ACHN (cell line): ENCODE data around the gene PANK4.

Experiments used
- DNase-seq: peaks from one replicate; pipeline ENCODE4 v3.0.0-alpha.2; 2015
- in situ Hi-C: cut with HindIII; loops from 2 replicates; pipeline ENCODE4 v1.10.0; 2017; ENCODE audit warnings: low sequenced_read_pairs, low pct_ligation_motif_present, low pct_unique_long_range_greater_than_20kb

Gene PANK4

DNA sequence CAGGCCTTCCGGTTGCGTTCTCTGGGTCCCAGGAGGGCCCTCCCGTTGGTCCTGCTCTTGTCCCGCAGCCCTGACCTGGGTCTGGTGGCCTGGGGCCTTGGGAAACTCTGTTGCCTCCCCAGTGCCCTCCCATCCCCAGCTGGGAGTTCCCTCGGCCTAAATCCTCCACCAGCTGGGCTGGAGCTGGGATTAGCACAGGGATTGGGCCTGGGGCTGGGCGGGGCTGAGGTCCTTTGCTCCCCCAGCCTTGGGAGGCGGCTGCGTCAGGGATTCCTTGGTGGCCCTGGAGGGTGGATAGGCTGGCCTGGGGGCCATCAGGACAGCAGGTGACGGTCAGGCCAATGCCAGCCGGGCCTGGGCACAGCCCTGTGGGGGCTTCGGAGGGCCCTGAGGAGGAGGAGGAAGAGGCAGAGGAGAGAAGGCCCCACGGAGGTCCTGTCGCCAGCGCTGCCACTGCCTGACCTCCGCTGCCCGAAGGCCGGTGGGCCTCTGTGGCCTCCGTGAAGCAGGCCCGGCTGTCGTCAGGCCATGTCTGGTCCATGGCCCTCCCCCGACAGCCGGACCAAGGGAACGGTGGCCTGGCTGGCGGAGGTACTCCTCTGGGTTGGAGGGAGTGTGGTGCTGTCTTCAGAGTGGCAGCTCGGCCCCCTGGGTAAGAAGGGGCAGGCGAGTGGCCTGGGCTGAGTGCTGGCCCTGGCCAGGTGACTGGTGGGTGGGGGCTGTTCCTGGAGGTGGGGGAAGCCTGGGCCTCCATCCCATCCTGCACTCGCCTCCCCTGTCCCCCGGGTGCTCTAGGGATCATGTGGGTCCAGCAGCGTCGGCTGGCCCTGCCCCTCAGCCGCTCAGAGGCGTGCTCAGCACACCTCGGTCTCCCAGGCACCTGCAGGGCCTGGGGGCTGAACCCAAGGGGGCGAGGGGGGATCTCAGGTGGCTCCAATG lies 50.1 kb downstream of the PANK4 start, which contains the start of gene PLCH2:
PLCH2 (plus strand) TSS at position 229 of the 939 bp plus-strand sequence; CDS start at position 529, 300 bp downstream.
- no peak for DNase-seq
- in situ Hi-C loops: no loop called here

DNA sequence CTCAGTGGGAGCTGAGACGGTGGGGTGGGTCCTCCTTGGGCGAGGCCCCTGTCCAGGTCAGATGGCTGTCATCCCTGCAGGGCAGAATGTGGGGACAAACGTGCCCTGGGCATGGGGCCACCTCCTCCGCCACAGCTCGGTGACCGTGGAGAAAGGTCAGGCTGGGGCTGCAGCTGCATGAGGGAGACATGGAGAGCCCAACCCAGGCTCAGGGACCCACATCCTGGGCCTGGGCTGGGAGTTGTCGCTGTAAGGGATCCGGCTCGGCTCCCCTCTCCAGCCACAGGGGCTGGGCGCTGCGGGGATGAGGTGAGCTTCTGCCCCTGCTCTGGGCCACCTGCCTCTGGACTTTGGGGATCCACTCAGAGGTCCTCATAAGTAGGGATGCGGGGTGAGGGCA lies 50.8 kb downstream of the PANK4 start:
- in situ Hi-C loops: no loop called here
- DNase-seq: no peak

DNA sequence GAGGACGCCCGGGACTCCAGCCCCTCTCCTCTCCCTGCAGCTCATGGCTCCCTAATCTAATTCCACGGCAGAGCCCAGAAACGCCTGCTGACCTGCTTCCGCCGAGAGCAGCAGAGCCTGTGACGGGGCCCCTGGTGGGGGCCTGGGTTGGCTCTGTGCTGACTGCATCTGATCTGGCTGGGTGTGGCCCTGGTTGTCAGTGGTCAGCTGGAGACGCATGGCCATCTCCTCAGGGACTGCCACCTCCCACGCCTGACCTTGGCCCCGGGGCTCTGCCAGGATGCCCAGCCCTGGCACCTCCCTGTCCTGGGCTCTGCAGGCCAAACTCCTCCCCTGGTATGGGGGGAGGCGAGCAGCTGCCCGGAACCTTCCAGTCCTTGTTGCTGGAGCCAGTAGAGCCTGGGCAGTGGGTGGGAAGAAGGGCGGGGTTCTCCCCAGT lies 51.4 kb downstream of the PANK4 start:
- no peak for DNase-seq
- in situ Hi-C loops: no loop called here

DNA sequence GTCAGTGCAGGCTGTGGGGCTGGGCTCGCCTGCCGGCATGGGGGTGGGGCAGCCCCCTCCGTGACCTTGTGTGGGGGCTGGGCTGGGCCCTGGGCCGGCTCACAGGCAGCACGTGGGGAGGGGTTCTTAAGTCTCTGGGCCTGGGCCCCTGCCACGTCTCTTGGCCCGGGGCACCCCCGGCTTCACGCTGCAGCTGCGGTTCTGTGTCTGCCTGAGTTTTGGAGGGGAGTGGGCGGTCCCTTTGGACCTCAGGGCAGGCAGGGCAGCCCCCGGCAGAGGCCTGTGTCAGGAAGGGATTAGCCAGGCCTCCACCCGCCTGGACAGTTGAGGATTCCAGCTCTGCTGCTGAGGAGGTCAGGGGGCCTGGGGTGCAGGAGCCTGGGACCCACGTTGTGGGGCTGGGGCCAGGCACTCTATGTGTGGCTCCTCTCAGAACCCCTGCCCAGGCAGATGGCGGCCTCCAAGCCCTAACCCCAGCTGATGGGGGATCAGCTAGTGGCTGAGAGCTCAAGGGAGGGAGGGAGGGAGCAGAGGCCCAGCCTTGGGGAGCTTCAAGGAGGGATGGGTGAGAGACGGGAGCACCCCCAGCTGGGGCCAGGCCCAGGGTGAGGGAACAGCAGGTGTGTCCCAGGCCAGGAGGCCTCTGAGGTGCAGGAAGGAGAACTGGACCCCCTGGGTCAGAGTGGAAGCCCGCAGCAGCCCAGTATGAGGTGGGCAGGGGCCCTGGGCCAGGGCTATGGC lies 52.1 kb downstream of the PANK4 start:
- DNase-seq: no peak
- in situ Hi-C loops: no loop called here

DNA sequence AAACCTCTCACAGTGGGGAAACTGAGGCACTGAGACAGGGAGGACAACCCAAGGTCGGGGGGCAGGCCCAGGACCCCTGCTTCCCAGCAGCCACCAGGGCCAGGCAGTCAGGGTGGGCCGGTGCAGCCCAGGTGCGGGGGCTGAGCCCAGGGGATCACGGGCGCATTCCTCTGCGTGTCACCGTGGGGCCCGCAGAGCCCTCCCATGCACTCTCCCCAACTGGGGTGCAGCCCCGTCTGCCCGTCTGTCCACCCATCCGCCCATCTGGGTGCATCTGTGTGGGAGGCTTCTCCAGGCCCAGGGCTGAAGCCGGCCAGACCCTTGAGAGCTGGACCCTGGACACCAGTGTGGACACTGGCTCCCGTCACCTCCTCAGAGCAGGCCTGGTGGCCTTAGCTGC lies 53.2 kb downstream of the PANK4 start:
- in situ Hi-C loops: no loop called here
- DNase-seq: no peak

DNA sequence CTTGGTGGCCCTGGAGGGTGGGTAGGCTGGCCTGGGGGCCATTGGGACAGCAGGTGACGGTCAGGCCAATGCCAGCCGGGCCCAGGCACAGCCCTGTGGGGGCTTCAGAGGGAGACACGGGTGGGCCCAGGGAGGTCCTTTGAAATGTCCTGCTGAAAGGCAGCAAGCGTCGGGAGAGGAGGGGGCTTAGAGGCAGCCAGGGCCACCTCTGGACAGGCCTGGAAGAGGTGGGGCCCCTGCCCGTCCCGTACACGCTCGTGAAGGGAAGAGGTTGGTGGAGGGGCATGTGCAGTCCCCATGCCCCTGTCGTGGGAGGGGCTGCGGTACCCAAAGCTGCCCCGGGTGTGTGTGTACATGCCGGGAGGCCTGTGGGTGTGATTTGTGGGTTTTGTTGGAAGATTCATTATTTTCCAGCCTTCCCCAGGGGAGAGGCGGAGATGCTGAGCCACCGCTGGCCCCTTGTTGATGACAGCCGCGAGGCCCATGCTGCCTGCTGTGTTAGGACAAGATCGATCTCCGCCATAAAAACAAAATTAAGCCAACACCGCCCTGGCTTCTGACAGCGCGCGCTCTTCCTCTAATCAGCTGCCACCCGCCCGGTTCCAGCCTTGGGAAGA lies 53.7 kb downstream of the PANK4 start:
- in situ Hi-C loops: no loop called here
- DNase-seq: no peak

DNA sequence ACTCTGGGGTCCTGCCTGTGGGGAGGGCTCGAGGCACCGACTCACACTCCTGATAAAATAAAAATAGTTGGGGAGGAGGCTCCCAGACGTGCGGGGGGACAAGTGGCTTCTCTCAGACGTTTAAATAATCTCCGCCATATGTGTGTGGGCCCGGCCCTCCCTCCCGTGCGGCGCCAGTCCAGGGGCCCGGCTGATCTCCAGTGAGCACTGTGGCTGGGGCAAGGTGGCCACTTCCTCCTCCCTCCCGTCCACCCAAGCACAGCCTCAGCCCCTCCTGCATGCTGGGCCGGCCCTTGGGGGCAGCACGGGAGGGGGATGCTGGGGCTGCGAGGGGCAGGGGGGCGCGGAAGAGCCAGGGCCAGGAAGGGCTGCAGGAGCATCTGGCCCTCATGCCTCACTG lies 54.3 kb downstream of the PANK4 start:
- in situ Hi-C loops: no loop called here
- no peak for DNase-seq

DNA sequence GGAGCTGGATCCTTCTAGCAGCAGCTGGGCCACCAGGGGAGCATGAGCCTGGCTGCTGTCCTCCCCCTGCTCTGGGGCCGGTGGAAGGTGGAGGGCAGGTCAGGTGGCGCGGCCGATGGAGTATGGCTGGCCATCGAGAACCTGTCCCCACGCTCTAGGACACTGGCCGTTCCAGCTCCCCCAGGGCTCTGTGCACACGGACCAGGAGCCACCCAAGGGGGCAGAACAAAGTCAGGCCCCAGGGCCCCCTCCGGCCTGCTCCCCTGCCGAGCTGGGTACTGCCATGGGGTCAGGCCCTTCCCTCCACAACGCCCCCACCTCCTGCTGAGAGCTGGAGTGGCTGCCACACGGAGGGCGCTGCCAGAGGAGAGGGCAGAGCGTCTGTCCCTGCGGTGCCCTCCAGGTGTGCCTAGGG lies 54.8 kb downstream of the PANK4 start:
- DNase-seq: no peak
- in situ Hi-C loops: no loop called here

DNA sequence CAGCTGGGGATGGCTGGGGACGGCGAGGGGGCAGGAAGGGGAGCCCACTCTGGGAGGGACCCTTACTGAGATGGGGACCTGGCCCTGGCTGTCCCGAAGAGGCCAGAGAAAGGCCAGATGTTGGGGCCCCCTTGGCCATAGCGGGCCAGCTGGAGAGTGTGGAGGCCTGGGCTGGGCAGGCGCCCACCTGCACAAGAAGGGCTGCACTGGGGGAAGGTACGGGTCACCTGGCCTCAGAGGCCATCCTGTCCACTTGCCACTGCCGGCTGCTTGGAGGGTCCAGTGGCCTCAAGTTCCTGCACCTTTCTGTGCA lies 55.3 kb downstream of the PANK4 start:
- in situ Hi-C loops: no loop called here
- DNase-seq: no peak

DNA sequence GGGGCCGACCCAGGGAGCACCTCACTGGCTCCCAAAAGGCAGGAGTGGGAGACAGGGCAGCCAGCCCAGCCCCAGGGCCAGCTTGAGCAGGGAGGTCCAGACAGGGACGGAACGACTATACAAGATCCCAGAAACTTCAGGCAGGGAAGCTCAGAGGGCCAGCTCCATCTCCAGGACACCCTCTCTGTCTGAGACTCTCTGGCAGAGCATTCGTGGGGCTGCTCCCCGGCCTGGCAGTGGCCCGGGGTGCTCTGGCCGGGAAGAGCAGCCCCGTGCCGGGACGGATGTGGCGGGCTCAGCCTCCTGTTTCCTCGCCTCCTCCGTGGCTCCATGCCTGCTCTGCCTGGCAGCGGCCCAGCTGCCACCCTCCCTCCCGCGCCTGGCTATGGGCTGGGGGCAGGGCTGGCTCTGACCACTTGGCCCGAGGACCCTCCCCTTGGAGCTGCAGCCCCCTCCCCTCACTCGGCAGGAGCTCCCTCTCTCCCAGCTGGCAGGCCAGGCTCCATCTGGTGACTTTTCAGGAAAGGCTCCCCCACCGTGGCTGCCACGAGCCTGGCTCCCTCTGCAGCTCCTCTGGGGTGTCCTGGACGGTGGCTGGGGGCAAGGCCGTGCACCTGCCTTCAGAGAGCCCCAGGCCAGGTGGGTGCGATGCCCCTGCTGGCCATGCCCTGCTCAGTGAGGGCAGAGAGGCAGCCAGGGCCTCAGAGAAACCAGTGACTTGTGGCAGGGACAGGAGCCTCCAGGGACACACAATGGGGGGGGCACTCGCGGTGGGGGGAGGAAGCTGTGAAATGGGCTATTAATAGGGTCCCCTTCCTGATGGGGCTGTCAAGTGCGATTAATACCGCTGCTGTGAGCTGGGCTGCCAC lies 55.9 kb downstream of the PANK4 start:
- DNase-seq: no peak

DNA sequence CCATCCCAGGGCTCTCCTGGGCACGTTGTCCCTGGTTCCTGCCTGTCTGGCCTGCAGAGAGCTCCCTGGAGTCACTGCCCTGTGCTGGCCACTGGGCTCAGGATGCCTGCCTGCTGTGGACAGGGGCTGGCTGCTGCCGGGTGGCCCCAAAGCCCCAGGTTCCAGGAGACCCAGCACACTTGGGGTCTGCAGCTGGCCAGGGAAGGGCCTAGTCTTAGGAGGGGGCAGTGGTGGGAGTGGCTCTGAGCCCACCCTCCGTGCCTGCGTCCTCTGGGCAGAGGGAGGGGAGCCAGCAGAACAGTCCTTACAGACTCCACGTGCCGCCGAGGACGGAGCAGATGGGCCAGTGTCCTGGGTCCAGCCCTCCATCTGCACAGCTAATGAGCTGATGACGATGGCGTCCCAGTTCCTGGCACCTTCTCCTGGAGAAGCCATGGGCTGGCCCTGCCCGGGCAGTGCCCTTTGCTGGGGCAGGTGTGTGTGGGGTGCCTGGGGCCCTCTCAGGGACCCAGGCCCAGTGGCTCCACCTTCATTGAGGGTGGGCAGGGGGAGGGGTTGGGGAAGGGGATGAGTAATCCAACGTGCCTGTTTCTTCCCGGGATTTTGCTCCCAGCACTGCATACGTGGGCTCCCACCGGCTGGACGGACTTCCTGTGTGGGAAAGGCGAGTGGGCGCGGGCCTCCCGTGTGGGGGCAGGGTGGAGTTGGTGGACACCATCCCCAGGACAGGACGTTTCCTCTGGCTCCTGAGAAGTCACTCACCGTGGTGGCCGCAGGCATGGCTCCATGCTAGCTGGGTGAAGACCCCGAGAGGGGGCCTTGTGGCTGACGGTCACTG lies 57.1 kb downstream of the PANK4 start:
- DNase-seq: no peak
- in situ Hi-C loops: no loop called here

More for the DNA sequence above, 55.9 kb downstream of the PANK4 start:
- in situ Hi-C loops: no loop called here

DNA sequence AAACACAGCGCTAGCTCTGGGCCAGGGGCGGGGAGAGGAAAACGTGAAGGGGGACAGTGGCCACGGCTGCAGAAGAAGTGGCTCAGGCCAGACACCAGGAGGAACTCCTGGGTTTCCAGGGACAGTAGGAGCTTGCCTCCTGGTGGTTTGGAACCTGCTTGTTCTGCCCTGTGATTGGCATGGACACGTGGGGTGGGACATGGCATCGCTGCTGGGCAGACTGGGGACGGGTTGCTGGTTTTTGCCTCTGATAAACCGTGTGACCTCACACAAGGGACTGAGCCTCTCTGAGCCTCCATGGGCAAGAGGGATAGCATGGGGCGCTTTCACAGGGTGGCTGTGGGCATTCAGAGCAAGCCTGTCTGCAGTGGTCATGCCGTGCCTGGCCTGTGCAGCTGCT lies 57.9 kb downstream of the PANK4 start:
- in situ Hi-C loops: no loop called here

DNA sequence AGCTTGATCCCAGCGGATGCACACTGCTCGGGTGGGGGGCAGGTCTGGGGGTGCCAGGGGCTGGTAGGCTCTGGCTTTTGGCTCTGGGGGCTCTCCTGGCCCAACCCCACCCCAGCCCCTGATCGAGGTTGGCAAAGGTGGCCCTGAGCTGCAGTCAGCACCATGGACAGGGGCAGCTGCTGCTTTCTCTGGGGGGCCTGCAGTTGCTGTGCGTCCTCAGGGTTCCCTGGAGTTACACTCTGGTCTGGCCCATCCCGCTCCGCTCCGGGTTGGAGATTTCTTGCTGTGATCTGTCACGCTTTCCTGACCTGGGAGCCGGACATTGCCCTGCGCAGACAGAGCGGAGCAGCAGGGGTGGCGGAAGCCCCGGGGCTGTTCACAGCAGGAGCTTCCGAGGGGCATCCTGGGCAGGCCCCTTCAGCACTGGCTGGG lies 58.3 kb downstream of the PANK4 start:
- in situ Hi-C loops: no loop called here
- DNase-seq: peak; percentile 35

More for the DNA sequence above, 57.9 kb downstream of the PANK4 start:
- no peak for DNase-seq

DNA sequence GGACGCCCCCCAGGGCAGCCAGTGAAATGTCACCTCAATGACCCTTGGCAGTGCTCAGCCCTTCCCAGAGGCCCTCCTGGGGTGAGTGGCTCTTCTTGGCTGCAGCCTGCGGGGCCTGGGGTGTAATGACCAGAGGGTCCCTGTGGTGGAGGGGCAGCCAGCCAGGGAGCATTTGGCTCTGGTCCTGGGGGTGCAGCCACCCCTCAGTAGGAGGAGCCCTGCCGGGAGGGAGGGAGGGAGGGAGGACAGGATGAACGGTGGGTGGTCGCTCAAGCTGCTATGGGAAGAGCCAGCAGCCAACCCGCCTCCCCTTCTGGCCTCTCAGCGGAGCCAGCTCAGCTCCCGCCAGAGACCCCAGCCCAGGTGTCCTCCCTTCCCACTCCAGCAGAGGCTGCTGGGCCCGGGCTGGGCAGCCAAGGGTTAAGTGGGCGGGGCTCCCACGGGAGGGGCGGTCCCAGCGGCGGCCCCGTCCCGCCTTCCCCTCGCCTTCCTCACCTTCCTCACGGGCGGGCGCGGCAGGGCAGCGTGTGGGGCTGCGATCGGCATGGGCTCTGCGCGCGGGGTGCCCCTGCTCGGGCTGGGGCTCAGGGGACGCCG lies 59.3 kb downstream of the PANK4 start:
- DNase-seq: no peak
- in situ Hi-C loops: no loop called here

DNA sequence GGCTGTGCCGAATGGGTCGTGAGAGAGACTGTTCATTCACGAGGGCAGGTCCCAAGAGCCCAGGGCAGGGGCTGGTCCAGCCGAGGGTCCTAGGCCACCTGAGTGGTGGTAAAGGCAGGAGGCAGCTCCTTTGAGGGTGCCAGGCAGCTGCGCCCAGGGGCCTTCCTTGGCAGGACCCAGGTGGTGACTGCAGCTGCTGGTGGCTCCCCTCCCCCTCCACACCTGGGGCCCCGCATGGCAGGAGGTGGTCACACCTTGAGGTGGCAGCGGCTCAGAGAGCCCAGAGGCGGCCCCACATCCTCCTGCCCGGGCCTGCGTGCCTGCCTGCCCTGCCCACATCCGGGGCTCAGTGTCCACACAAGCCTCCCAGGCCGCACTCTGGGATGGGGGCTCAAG lies 60.1 kb downstream of the PANK4 start:
- no peak for DNase-seq
- in situ Hi-C loops: no loop called here

DNA sequence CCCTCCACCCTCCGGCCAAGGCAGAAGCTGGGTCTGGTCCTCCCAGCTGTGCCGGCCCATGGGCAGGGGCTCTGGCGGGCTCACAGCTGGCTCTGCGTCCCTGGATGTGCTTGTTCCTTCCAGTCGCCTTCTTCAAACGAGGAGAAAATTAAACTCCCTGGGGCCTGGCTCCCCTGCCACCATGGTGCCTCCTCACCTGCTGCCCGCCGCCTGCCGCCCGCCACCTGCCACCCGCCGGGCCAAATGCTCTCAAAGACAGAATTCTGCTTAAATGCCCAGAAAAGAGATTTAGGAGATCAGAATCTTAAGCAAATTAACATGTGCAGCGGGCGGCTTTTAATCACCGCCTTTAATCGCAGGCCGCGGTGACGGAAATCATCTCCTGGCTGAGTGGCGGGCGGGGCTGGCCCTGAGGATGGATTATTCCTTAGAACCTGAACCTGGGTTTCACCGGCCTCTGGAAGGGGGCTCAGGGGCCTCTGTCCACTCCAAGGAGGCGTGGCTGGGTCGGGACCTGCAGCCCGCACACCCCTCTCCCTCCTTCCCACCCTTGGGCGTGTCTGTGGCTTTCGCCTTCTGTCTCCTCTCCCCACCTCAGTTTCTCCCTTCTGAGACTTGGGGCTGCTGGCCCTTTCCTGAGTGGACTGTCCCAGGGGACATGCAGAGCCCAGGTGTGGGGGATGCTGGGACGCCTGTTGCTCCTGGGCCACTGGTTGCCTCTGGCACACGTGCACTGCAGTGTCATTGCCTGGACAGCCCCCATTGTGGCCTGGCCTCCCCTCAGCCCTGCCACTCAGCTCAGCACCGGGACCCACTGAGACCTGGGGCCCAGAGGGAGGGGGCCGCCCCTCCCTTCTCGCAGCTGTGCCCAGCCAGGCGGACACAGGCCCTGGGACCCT lies 60.8 kb downstream of the PANK4 start:
- in situ Hi-C loops: no loop called here
- no peak for DNase-seq
